Pancreas (tissue), 10 donors: ENCODE results near the gene HTRA1. TPM values are rescaled to one million over a fixed set of nuclear protein-coding genes. Genes with fewer than 3 reads are reported as not detected.

ENCODE experiments used
- ATAC-seq, 4 donors: fragments of 200-7000 bp; cut with Tn5 transposase; one replicate each; pipeline versions ENCODE4 v1.8.0 to v1.9.1; 2020; ENCODE audit warnings: mild to moderate bottlenecking in 4 of 4, moderate library complexity in 4 of 4
- DNase-seq, 6 donors: peaks; one replicate each; pipeline ENCODE4 v3.0.0-alpha.2; 2020
- FAIRE-seq: peaks from 2 replicates; lab custom pipeline; 2012; peaks lifted over from hg19 to GRCh38; lab: Jason Lieb, UNC
- H3K27ac ChIP-seq, 4 donors: fragments of 200-600 bp; sonication (generic); 1 replicate in 3 of 4; 2 replicates in 1 of 4; pipeline versions ENCODE4 v1.5.0 to v1.8.0; 2020
- H3K27me3 ChIP-seq, 4 donors: fragments of 200-600 bp; one replicate each; pipeline ENCODE4 v1.8.0; 2021
- H3K36me3 ChIP-seq, 3 donors: fragments of 200-600 bp; sonication (generic) in 1 of 3; one replicate each; pipeline versions ENCODE4 v1.5.0 to v1.8.0; 2020 to 2021
- H3K4me1 ChIP-seq, 3 donors: fragments of 200-600 bp; one replicate each; pipeline ENCODE4 v1.8.0; 2021
- H3K4me3 ChIP-seq, 4 donors: fragments of 200-600 bp; sonication (generic) in 2 of 4; one replicate each; pipeline versions ENCODE4 v1.5.0 to v1.8.0; 2020 to 2021
- H3K9me3 ChIP-seq, 4 donors: fragments of 200-600 bp; one replicate each; pipeline ENCODE4 v1.8.0; 2021
- CTCF ChIP-seq, 4 donors: fragments of 200-600 bp; sonication (generic) in 3 of 4; IDR thresholded peaks; one replicate each; pipeline versions ENCODE4 v1.5.0 to v1.8.0; 2021; ENCODE audit warnings: antibody characterized with exemption in 4 of 4
- WGBS, 2 donors: extraction: QIAGEN DNeasy Blood & Tissue Kit; methylation state at CpG; one replicate each; pipeline ENCODE4 v1.1.7; 2013; 5-methylcytosine and 5-hydroxymethylcytosine counted together
- intact Hi-C, 3 donors: fragments of 100-400 bp; cut with DNase I; formaldehyde crosslinking; loops; one replicate each; pipeline versions ENCODE4 v1.11.1 to v1.14.2; 2022
- polyA plus RNA-seq, 2 donors: library from polyadenylated mRNA; stranded (reverse); fragments of 200-250 nt; gene quantifications; one replicate each; pipeline ENCODE4 v1.2.3, GENCODE V29; 2013
- total RNA-seq, 6 donors: library from RNA; stranded (reverse); fragmentation: NEBNext Ultra II Directional in 4 of 6; extraction: Animal tissue kit (Norgen Biotek cat#: 25700) in 4 of 6; gene quantifications; one replicate each; pipeline versions ENCODE4 v1.2.1 to v1.2.4, GENCODE V29; 2021 to 2023
- donor health status: healthy with polysubstance abuse.
- donor health status: DM: no; HTN: no; CAD: no; lungs with moderate emphysema.
- donor health status: DM: no; HTN: no; CAD: no.
- donor health status: control.
- donor health status: control.
- donor health status: Bipolar disorder and iron deficiency.
- donor health status: DM: yes; HTN: yes; CAD: no.
- donor health status: DM: no; HTN: no; CAD: no.
- donor health status: DM: no; HTN: no; CAD: no.
- donor health status: DM: yes; HTN: yes; CAD: no.

Gene HTRA1
- total and polyA plus RNA-seq, 8 donors, result 10.4 to 83.0 (median 20.8) TPM

GRCh38 chr10:122465401-122466040 lies 4.2 kb downstream of the HTRA1 start:
- no peaks in the 10 kb centered on the region for H3K9me3 ChIP-seq
- no peaks in the 10 kb centered on the region for H3K4me1 ChIP-seq
- WGBS, 2 donors, result 79 to 82% methylated on average over 6 of the region's 6 CpGs
- no peak overlapping the region for H3K4me3 ChIP-seq
- no peak for FAIRE-seq
- no peak for ATAC-seq
- DNase-seq, result no peak
- H3K36me3 ChIP-seq, result no peaks in the 10 kb centered on the region
- no peaks in the 10 kb centered on the region for H3K27me3 ChIP-seq
- intact Hi-C loops, result no loop called here
- no peak for TF ChIP-seq CTCF (IDR thresholded peaks at IDR 0.05)
- H3K27ac ChIP-seq, result no peak overlapping the region

GRCh38 chr10:122466951-122467381 lies 5.6 kb downstream of the HTRA1 start:
- Histone ChIP-seq H3K4me1 (no peaks in the 10 kb centered on the region), H3K27ac (no peak overlapping the region), H3K36me3 (no peaks in the 10 kb centered on the region), H3K4me3 (no peak overlapping the region), H3K9me3 (no peaks in the 10 kb centered on the region), H3K27me3 (no peaks in the 10 kb centered on the region)
- DNase-seq (no peak), FAIRE-seq (no peak), ATAC-seq (no peak)
- 85 to 88% methylated on average over 8 of the region's 8 CpGs for WGBS, 2 donors
- no peak for TF ChIP-seq CTCF (IDR thresholded peaks at IDR 0.05)
- intact Hi-C loops, result no loop called here

GRCh38 chr10:122467701-122468100 lies 6.3 kb downstream of the HTRA1 start:
- H3K4me1 ChIP-seq, result no peaks in the 10 kb centered on the region
- TF ChIP-seq CTCF (IDR thresholded peaks at IDR 0.05), result no peak
- DNase-seq, result no peak
- intact Hi-C loops, result no loop called here
- H3K36me3 ChIP-seq, result no peaks in the 10 kb centered on the region
- H3K27me3 ChIP-seq, result no peaks in the 10 kb centered on the region
- H3K9me3 ChIP-seq, result no peaks in the 10 kb centered on the region
- H3K4me3 ChIP-seq, result no peak overlapping the region
- FAIRE-seq, result no peak
- no peak overlapping the region for H3K27ac ChIP-seq
- 85 to 90% methylated on average over 6 of the region's 6 CpGs for WGBS, 2 donors
- no peak for ATAC-seq

GRCh38 chr10:122468307-122468925 lies 7.1 kb downstream of the HTRA1 start:
- Histone ChIP-seq H3K27me3 (no peaks in the 10 kb centered on the region), H3K4me3 (no peak overlapping the region), H3K4me1 (no peaks in the 10 kb centered on the region), H3K36me3 (no peaks in the 10 kb centered on the region), H3K27ac (no peak overlapping the region), H3K9me3 (no peaks in the 10 kb centered on the region)
- DNase-seq, result no peak
- ATAC-seq, result no peak
- FAIRE-seq, result no peak
- intact Hi-C loops, result no loop called here
- WGBS, 2 donors, result 92 to 97% methylated on average over 5 of the region's 5 CpGs
- no peak for TF ChIP-seq CTCF (IDR thresholded peaks at IDR 0.05)
